Measurements from ENCODE around the gene CCDC158.
A peak's percentile ranks its signal among the peaks of the same experiment; 100 is the strongest.
"Not testable (repeated sequence)": the region's sequence is repeated elsewhere in the genome, so short reads cannot be mapped to it uniquely, and the experiment has no call there.

CCDC158 gene

GRCh38 chr4:76361689-76362412, 59.1 kb downstream of the CCDC158 start:
- H3K4me3 ChIP-seq (ENCODE audit: low read depth, low read length) = no peak overlapping the region
- no peak for DNase-seq (ENCODE audit: low read depth)
- no peak for TF ChIP-seq CTCF (conservative IDR thresholded peaks at IDR 0.05; ENCODE audit: low read depth, low read length)

GRCh38 chr4:76359881-76360466, 61.0 kb downstream of the CCDC158 start:
- not testable (repeated sequence) for DNase-seq (ENCODE audit: low read depth); H3K4me3 ChIP-seq (ENCODE audit: low read depth, low read length)

GRCh38 chr4:76357981-76358380, 63.0 kb downstream of the CCDC158 start:
- TF ChIP-seq CTCF (conservative IDR thresholded peaks at IDR 0.05; ENCODE audit: low read depth, low read length) = no peak
- DNase-seq (ENCODE audit: low read depth) = no peak
- H3K4me3 ChIP-seq (ENCODE audit: low read depth, low read length) = no peak overlapping the region

GRCh38 chr4:76354517-76355473, 66.1 kb downstream of the CCDC158 start:
- DNase-seq (ENCODE audit: low read depth) = no peak
- no peak overlapping the region for H3K4me3 ChIP-seq (ENCODE audit: low read depth, low read length)
- TF ChIP-seq CTCF (conservative IDR thresholded peaks at IDR 0.05; ENCODE audit: low read depth, low read length) = no peak

- no peak for DNase-seq (ENCODE audit: low read depth)
- H3K4me3 ChIP-seq (ENCODE audit: low read depth, low read length) = no peak overlapping the region
- TF ChIP-seq CTCF (conservative IDR thresholded peaks at IDR 0.05; ENCODE audit: low read depth, low read length) = no peak
Measured at GRCh38 chr4:76342803-76343202, 78.1 kb downstream of the CCDC158 start.

GRCh38 chr4:76342191-76342590, 78.8 kb downstream of the CCDC158 start:
- H3K4me3 ChIP-seq (ENCODE audit: low read depth, low read length) = no peak overlapping the region
- DNase-seq (ENCODE audit: low read depth) = no peak
- TF ChIP-seq CTCF (conservative IDR thresholded peaks at IDR 0.05; ENCODE audit: low read depth, low read length) = no peak

GRCh38 chr4:76341063-76341462, 79.9 kb downstream of the CCDC158 start:
- peak; percentile 88 for DNase-seq (ENCODE audit: low read depth)
- no peak for TF ChIP-seq CTCF (conservative IDR thresholded peaks at IDR 0.05; ENCODE audit: low read depth, low read length)
- H3K4me3 ChIP-seq (ENCODE audit: low read depth, low read length) = no peak overlapping the region

Data from choroid plexus epithelial cell (primary cell).